ENCODE measurements around the gene ZNF212.

The ZNF212 gene

DNA sequence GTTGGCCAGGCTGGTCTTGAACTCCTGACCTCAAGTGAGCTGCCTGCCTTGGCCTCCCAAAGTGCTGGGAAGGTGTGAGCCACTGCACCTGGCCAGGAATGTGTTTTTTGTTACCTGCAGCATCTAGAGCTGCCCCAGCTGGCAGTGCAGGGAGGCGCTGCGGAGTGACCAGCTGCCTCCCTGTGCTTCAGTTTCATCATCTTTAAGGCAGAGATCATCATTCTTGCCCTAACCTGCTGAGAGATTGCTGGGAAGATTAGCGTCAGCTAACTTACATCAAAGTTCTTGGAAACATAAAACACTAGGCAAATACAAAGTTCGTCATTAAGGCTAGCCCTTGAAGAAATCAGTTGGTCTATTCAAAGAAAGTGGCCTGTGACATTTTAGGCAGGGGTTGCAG is 41.8 kb upstream of the ZNF212 start:
- Histone ChIP-seq H3K27me3 (ENCODE audit: insufficient read depth, poor library complexity, severe bottlenecking) (no peaks in the 10 kb centered on the region), H3K27ac (replicated peaks) (no peak overlapping the region), H3K4me3 (replicated peaks; ENCODE audit: insufficient read depth, low read length) (no peak overlapping the region)
- TF ChIP-seq POLR2AphosphoS5 (IDR thresholded peaks at IDR 0.05; ENCODE audit: low read depth): no peak
- TF ChIP-seq, protein P1, sequence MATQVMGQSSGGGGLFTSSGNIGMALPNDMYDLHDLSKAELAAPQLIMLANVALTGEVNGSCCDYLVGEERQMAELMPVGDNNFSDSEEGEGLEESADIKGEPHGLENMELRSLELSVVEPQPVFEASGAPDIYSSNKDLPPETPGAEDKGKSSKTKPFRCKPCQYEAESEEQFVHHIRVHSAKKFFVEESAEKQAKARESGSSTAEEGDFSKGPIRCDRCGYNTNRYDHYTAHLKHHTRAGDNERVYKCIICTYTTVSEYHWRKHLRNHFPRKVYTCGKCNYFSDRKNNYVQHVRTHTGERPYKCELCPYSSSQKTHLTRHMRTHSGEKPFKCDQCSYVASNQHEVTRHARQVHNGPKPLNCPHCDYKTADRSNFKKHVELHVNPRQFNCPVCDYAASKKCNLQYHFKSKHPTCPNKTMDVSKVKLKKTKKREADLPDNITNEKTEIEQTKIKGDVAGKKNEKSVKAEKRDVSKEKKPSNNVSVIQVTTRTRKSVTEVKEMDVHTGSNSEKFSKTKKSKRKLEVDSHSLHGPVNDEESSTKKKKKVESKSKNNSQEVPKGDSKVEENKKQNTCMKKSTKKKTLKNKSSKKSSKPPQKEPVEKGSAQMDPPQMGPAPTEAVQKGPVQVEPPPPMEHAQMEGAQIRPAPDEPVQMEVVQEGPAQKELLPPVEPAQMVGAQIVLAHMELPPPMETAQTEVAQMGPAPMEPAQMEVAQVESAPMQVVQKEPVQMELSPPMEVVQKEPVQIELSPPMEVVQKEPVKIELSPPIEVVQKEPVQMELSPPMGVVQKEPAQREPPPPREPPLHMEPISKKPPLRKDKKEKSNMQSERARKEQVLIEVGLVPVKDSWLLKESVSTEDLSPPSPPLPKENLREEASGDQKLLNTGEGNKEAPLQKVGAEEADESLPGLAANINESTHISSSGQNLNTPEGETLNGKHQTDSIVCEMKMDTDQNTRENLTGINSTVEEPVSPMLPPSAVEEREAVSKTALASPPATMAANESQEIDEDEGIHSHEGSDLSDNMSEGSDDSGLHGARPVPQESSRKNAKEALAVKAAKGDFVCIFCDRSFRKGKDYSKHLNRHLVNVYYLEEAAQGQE (IDR thresholded peaks at IDR 0.05; ENCODE audit: insufficient replicate concordance, low read depth): no peak
- TF ChIP-seq, protein P2, sequence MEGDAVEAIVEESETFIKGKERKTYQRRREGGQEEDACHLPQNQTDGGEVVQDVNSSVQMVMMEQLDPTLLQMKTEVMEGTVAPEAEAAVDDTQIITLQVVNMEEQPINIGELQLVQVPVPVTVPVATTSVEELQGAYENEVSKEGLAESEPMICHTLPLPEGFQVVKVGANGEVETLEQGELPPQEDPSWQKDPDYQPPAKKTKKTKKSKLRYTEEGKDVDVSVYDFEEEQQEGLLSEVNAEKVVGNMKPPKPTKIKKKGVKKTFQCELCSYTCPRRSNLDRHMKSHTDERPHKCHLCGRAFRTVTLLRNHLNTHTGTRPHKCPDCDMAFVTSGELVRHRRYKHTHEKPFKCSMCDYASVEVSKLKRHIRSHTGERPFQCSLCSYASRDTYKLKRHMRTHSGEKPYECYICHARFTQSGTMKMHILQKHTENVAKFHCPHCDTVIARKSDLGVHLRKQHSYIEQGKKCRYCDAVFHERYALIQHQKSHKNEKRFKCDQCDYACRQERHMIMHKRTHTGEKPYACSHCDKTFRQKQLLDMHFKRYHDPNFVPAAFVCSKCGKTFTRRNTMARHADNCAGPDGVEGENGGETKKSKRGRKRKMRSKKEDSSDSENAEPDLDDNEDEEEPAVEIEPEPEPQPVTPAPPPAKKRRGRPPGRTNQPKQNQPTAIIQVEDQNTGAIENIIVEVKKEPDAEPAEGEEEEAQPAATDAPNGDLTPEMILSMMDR (IDR thresholded peaks at IDR 0.05; ENCODE audit: insufficient read depth, low read length): no peak
- TF ChIP-seq SPI1 (IDR thresholded peaks at IDR 0.05; ENCODE audit: borderline replicate concordance, low read depth): no peak
- TF ChIP-seq GABPA (IDR thresholded peaks at IDR 0.05; ENCODE audit: low read depth): no peak
- DNase-seq (ENCODE audit: low read depth in 1 of 2, low spot score in 1 of 2): no peak

DNA sequence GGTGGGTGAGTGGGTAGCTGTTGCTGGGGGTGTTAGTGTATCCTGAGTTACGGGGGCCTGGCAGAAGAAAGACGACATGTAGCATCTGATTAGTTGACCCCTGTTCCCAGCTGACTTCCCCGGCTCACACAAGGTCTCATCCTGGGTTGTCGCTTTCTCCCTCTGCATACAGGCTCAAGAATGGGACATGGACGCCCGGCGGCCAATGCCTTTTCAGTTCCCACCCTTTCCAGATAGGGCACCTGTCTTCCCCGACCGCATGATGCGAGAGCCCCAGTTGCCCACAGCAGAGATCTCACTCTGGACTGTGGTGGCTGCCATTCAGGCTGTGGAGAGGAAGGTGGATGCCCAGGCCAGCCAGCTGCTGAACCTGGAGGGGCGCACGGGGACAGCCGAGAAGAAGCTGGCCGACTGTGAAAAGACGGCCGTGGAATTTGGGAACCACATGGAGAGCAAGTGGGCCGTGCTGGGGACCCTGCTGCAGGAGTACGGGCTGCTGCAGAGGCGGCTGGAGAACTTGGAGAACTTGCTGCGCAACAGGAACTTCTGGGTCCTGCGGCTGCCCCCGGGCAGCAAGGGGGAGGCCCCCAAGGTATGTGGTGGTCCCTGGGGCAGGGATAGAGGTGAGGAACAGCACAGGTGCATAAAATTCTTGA is 41.2 kb upstream of the ZNF212 start:
- no peaks in the 10 kb centered on the region for H3K27me3 ChIP-seq (ENCODE audit: insufficient read depth, poor library complexity, severe bottlenecking)
- no peak overlapping the region for H3K4me3 ChIP-seq (replicated peaks; ENCODE audit: insufficient read depth, low read length)
- DNase-seq (ENCODE audit: low read depth in 1 of 2, low spot score in 1 of 2): no peak
- H3K27ac ChIP-seq (replicated peaks): no peak overlapping the region
- TF ChIP-seq GABPA (IDR thresholded peaks at IDR 0.05; ENCODE audit: low read depth): no peak
- no peak for TF ChIP-seq SPI1 (IDR thresholded peaks at IDR 0.05; ENCODE audit: borderline replicate concordance, low read depth)
- TF ChIP-seq, protein P2 (IDR thresholded peaks at IDR 0.05; ENCODE audit: insufficient read depth, low read length): no peak
- TF ChIP-seq POLR2AphosphoS5 (IDR thresholded peaks at IDR 0.05; ENCODE audit: low read depth): no peak
- TF ChIP-seq, protein P1 (IDR thresholded peaks at IDR 0.05; ENCODE audit: insufficient replicate concordance, low read depth): no peak

DNA sequence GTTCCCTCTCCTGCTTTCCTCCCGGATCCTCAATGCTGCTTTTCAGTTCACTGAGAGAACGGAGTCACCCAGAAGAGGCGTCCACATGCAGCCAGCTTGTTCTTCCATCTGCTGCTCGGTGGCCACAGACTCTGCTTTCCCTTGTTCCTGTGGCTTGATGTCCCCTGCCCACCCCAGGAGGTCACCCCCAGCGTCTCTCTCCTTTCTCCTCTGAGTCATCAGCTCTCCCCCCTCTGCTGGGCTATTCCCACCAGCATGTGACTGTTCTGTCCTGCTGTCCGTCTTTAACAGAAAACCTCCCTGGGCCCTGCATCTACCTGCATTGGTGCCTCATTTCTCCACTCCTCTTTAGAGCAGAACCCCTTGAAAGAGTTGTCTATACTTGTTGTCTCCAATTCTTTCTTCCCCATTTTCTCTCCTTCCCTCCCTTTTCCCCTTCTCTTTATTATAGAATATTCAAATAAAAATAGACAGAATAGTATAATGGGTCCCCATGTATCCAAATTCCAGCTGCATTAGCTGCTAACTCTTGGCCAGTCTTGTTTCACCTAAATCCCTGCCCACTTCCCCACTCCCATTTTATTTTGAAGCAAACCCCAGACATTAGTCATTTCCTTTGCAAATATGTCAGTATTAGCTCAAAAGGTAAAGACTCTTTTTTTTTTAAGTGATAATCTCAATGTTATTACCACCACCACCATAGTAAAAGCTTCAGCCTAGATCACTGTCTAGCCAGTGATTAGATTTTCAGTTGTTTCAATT is 40.0 kb upstream of the ZNF212 start:
- Histone ChIP-seq H3K27me3 (ENCODE audit: insufficient read depth, poor library complexity, severe bottlenecking) (no peaks in the 10 kb centered on the region), H3K4me3 (replicated peaks; ENCODE audit: insufficient read depth, low read length) (no peak overlapping the region), H3K27ac (replicated peaks) (no peak overlapping the region)
- no peak for DNase-seq (ENCODE audit: low read depth in 1 of 2, low spot score in 1 of 2)
- no peak for TF ChIP-seq POLR2AphosphoS5 (IDR thresholded peaks at IDR 0.05; ENCODE audit: low read depth)
- TF ChIP-seq, protein P1 (IDR thresholded peaks at IDR 0.05; ENCODE audit: insufficient replicate concordance, low read depth): no peak
- TF ChIP-seq SPI1 (IDR thresholded peaks at IDR 0.05; ENCODE audit: borderline replicate concordance, low read depth): no peak
- TF ChIP-seq, protein P2 (IDR thresholded peaks at IDR 0.05; ENCODE audit: insufficient read depth, low read length): no peak
- TF ChIP-seq GABPA (IDR thresholded peaks at IDR 0.05; ENCODE audit: low read depth): no peak

Data from HL-60 (cell line).